Neural cell (in vitro differentiated cells): ENCODE data around the gene PCP4.

Experiments used
- CTCF ChIP-seq: fragments of 450-650 bp; IDR thresholded peaks from 2 replicates; pipeline ENCODE4 v1.5.1; 2014; ENCODE audit warnings: antibody characterized with exemption, mild to moderate bottlenecking, moderate library complexity; ENCODE audit not compliant: poor library complexity, severe bottlenecking
- EZH2 ChIP-seq: fragments of 200-600, 300-800 bp; shearing (Covaris generic), sonication (generic); IDR thresholded peaks from 2 replicates; pipeline ENCODE4 v1.6.1; 2014; ENCODE audit warnings: antibody characterized with exemption, low read length, borderline replicate concordance, mild to moderate bottlenecking; ENCODE audit not compliant: insufficient read depth, poor library complexity, severe bottlenecking
- POLR2AphosphoS5 ChIP-seq: IDR thresholded peaks from 2 replicates; pipeline ENCODE4 v1.6.1; 2012
- TAF1 ChIP-seq: IDR thresholded peaks from 2 replicates; pipeline ENCODE4 v1.6.1; 2012; ENCODE audit warnings: low read depth

- TF ChIP-seq CTCF: no peak
- TF ChIP-seq EZH2: no peak
- no peak for TF ChIP-seq TAF1
- TF ChIP-seq POLR2AphosphoS5: no peak
Measured at GRCh38 chr21:39961251-39961650, 94.0 kb downstream of the PCP4 start.
